A549 (cell line): Measurements from ENCODE around the gene PKN2.

ENCODE experiments used
- HEYL ChIP-seq: fragments of 250-450 bp; sonication (Bioruptor Pico); IDR thresholded peaks from 2 replicates; pipeline ENCODE4 v1.8.0; 2021; ENCODE audit warnings: mild to moderate bottlenecking, moderate library complexity
- HOXB13 ChIP-seq: fragments of 250-450 bp; sonication (Bioruptor Pico); IDR thresholded peaks from 2 replicates; pipeline ENCODE4 v1.5.0; 2020; ENCODE audit warnings: low read depth, mild to moderate bottlenecking, moderate library complexity
- JUNB ChIP-seq: fragments of >200 bp; sonication (Bioruptor Twin); formaldehyde crosslinking; IDR thresholded peaks from 2 replicates; pipeline ENCODE4 v1.6.1; 2016
- POLR2A ChIP-seq: IDR thresholded peaks from 2 replicates; pipeline ENCODE4 v1.6.1; 2012; ENCODE audit warnings: mild to moderate bottlenecking, low read length
- RAD21 ChIP-seq, 2 experiments: fragments of >200 bp in 1 of 2; sonication (Bioruptor Twin) in 1 of 2; formaldehyde crosslinking in 1 of 2; IDR thresholded peaks in 1 of 2; conservative IDR thresholded peaks in 1 of 2; 2 replicates in 1 of 2; 3 replicates in 1 of 2; pipeline ENCODE4 v1.6.1; 2012 to 2018; ENCODE audit warnings: inconsistent platforms in 1 of 2
- SMC3 ChIP-seq: fragments of >200 bp; sonication (Bioruptor Twin); formaldehyde crosslinking; IDR thresholded peaks from 3 replicates; pipeline ENCODE4 v1.6.1; 2018; ENCODE audit warnings: inconsistent platforms
- TF ChIP-seq, protein P1 (sequence below): fragments of >200 bp; sonication (Bioruptor Twin); formaldehyde crosslinking; IDR thresholded peaks from 3 replicates; pipeline ENCODE4 v1.5.1; 2016

DNA sequence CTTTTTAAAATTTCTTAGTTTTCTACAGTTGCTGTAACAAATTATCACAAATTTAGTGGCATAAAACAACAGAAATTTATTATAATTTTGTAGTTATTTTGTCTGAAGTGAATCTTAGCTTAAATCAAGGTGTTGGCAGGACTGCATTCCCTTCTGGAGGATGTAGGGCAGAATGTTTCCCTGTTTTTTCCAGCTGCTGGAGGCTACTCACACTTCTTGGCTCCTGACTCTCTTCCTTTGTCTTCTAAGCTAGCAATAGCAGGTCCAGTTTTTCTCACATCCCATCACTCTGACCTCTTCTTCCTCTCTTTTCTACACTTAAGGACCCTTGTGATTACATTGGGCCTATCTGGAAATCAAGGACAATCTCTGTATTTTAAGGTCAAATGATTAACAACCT lies 84.1 kb downstream of the PKN2 start:
- TF ChIP-seq JUNB (no peak), RAD21 (conservative IDR thresholded peaks at IDR 0.05 in 1 of 2, IDR thresholded peaks at IDR 0.05 in 1 of 2) (no peak), POLR2A (no peak), HOXB13 (CRISPR knock-in tag) (no peak), HEYL (CRISPR knock-in tag) (no peak), SMC3 (no peak)
- TF ChIP-seq, protein P1, sequence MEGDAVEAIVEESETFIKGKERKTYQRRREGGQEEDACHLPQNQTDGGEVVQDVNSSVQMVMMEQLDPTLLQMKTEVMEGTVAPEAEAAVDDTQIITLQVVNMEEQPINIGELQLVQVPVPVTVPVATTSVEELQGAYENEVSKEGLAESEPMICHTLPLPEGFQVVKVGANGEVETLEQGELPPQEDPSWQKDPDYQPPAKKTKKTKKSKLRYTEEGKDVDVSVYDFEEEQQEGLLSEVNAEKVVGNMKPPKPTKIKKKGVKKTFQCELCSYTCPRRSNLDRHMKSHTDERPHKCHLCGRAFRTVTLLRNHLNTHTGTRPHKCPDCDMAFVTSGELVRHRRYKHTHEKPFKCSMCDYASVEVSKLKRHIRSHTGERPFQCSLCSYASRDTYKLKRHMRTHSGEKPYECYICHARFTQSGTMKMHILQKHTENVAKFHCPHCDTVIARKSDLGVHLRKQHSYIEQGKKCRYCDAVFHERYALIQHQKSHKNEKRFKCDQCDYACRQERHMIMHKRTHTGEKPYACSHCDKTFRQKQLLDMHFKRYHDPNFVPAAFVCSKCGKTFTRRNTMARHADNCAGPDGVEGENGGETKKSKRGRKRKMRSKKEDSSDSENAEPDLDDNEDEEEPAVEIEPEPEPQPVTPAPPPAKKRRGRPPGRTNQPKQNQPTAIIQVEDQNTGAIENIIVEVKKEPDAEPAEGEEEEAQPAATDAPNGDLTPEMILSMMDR = no peak
